ENCODE results near the gene BTBD9.

- TF ChIP-seq POLR2AphosphoS5 (IDR thresholded peaks at IDR 0.05; ENCODE audit: insufficient read depth in 1 of 2, low read depth in 1 of 2), result no peak
- TF ChIP-seq CTCF (IDR thresholded peaks at IDR 0.05), result no peak
These were observed 111.3 kb downstream of the BTBD9 start for GRCh38 chr6:38528196-38528965.

Data from vagina (tissue), 2 donors.